IMR-90 (cell line): ENCODE results near the gene DCAF6. TPM values are rescaled to one million over a fixed set of nuclear protein-coding genes. Genes with fewer than 3 reads are reported as not detected.

ENCODE experiments used
- ATAC-seq: fragments of 200-7000 bp; cut with Tn5 transposase; 2 replicates; pipeline ENCODE4 v1.9.1; 2020; ENCODE audit warnings: low read depth, mild to moderate bottlenecking, moderate library complexity
- BruUV-seq: library from RNA; stranded (reverse); fragments of 400-500 nt; replicated peaks from 2 replicates; lab custom pipeline; 2021; lab: Mats Ljungman, UMichigan
- CTCF ChIA-PET: fragments of 300-600 bp; formaldehyde crosslinking; extraction: SDS; loops from one replicate; lab custom pipeline; 2021; ENCODE audit warnings: antibody characterized with exemption; lab: Yijun Ruan, JAX
- POLR2A ChIA-PET: fragments of 300-600 bp; sonication (Branson Sonifier 250); formaldehyde crosslinking; loops from one replicate; lab custom pipeline; 2022; ENCODE audit warnings: antibody characterized with exemption; ENCODE audit not compliant: unreplicated experiment; lab: Charles Lee
- DNase-seq: peaks from one replicate; pipeline ENCODE4 v3.0.0; 2013
- H2AFZ ChIP-seq: replicated peaks from 2 replicates; pipeline ENCODE3; 2013; ENCODE audit warnings: low read length, mild to moderate bottlenecking; ENCODE audit not compliant: poor library complexity
- H2AK5ac ChIP-seq: 2 replicates; pipeline ENCODE4 v1.6.1; 2013; ENCODE audit warnings: low read depth, low read length, inconsistent platforms
- H2AK9ac ChIP-seq: replicated peaks from 2 replicates; pipeline ENCODE3; 2013; ENCODE audit warnings: mild to moderate bottlenecking, low read depth, low read length, moderate library complexity; ENCODE audit not compliant: poor library complexity
- H2BK120ac ChIP-seq: 2 replicates; pipeline ENCODE4 v1.6.1; 2013; ENCODE audit warnings: low read depth, low read length, inconsistent platforms
- H2BK15ac ChIP-seq: 3 replicates; pipeline ENCODE4 v1.6.1; 2013; ENCODE audit warnings: low read depth, low read length, inconsistent platforms
- H2BK20ac ChIP-seq: 2 replicates; pipeline ENCODE4 v1.6.1; 2013; ENCODE audit warnings: low read depth, mild to moderate bottlenecking, inconsistent platforms, low read length, moderate library complexity
- H2BK5ac ChIP-seq: 2 replicates; pipeline ENCODE4 v1.6.1; 2013; ENCODE audit warnings: mild to moderate bottlenecking, low read depth, low read length, inconsistent platforms; ENCODE audit not compliant: poor library complexity, severe bottlenecking
- H3K14ac ChIP-seq: replicated peaks from 2 replicates; pipeline ENCODE4 v1.6.1; 2013; ENCODE audit warnings: low read depth, low read length, inconsistent platforms
- H3K18ac ChIP-seq: 2 replicates; pipeline ENCODE4 v1.6.1; 2013; ENCODE audit warnings: low read depth, low read length, control low read depth
- H3K23ac ChIP-seq: 2 replicates; pipeline ENCODE4 v1.6.1; 2013; ENCODE audit warnings: low read depth, low read length, inconsistent platforms
- H3K27ac ChIP-seq: 2 replicates; pipeline ENCODE4 v1.5.1; 2013; ENCODE audit warnings: mild to moderate bottlenecking, control low read depth, low read length; ENCODE audit not compliant: insufficient read depth
- H3K27me3 ChIP-seq: 2 replicates; pipeline ENCODE4 v1.6.1; 2013; ENCODE audit warnings: low read length; ENCODE audit not compliant: control insufficient read depth, insufficient read depth
- H3K36me3 ChIP-seq: 2 replicates; pipeline ENCODE4 v1.6.1; 2013; ENCODE audit warnings: low read length, mixed read lengths; ENCODE audit not compliant: control insufficient read depth, insufficient read depth
- H3K4ac ChIP-seq: 2 replicates; pipeline ENCODE4 v1.6.1; 2013; ENCODE audit warnings: low read depth, low read length, inconsistent platforms
- H3K4me1 ChIP-seq: 2 replicates; pipeline ENCODE4 v1.6.1; 2013; ENCODE audit warnings: low read length, mixed read lengths; ENCODE audit not compliant: control insufficient read depth, insufficient read depth
- H3K4me2 ChIP-seq: 2 replicates; pipeline ENCODE4 v1.6.1; 2013; ENCODE audit warnings: low read depth, mild to moderate bottlenecking, control low read depth, low read length, moderate library complexity
- H3K4me3 ChIP-seq: 2 replicates; pipeline ENCODE4 v1.5.1; 2013; ENCODE audit warnings: low read depth, mild to moderate bottlenecking, control low read depth, low read length, moderate library complexity; ENCODE audit not compliant: insufficient read depth
- H3K56ac ChIP-seq: 2 replicates; pipeline ENCODE4 v1.6.1; 2013; ENCODE audit warnings: low read length, inconsistent platforms; ENCODE audit not compliant: insufficient read depth; ENCODE audit errors: extremely low read depth
- H3K79me1 ChIP-seq, 2 experiments: 2 replicates each; pipeline ENCODE4 v1.6.1; 2013; ENCODE audit warnings: low read length in 2 of 2, inconsistent platforms in 1 of 2, low read depth in 1 of 2
- H3K9ac ChIP-seq: 2 replicates; pipeline ENCODE4 v1.6.1; 2013; ENCODE audit warnings: low read depth, low read length, control low read depth
- H3K9me1 ChIP-seq: 2 replicates; pipeline ENCODE4 v1.6.1; 2013; ENCODE audit warnings: low read length, inconsistent platforms; ENCODE audit not compliant: insufficient read depth
- H3K9me3 ChIP-seq: 2 replicates; pipeline ENCODE4 v1.6.1; 2013; ENCODE audit warnings: low read length; ENCODE audit not compliant: control insufficient read depth, insufficient read depth
- H4K20me1 ChIP-seq: 2 replicates; pipeline ENCODE4 v1.6.1; 2013; ENCODE audit warnings: low read length, inconsistent platforms; ENCODE audit not compliant: insufficient read depth
- H4K5ac ChIP-seq: 2 replicates; pipeline ENCODE4 v1.6.1; 2013; ENCODE audit warnings: mild to moderate bottlenecking, low read depth, low read length, control low read depth
- H4K8ac ChIP-seq, 2 experiments: 2 replicates each; pipeline ENCODE4 v1.6.1; 2013; ENCODE audit warnings: low read depth in 2 of 2, low read length in 2 of 2, control low read depth in 1 of 2, inconsistent platforms in 1 of 2
- H4K91ac ChIP-seq: 2 replicates; pipeline ENCODE4 v1.6.1; 2013; ENCODE audit warnings: low read depth, low read length, inconsistent platforms; ENCODE audit not compliant: insufficient read depth
- BHLHE40 ChIP-seq: fragments of 150-350 bp; IDR thresholded peaks from 2 replicates; pipeline ENCODE4 v1.6.1; 2016; ENCODE audit warnings: mild to moderate bottlenecking, low read depth, low read length
- CEBPB ChIP-seq: IDR thresholded peaks from 2 replicates; pipeline ENCODE4 v1.6.1; 2012; ENCODE audit warnings: low read depth, low read length, improper control_type of control experiment
- CHD1 ChIP-seq: IDR thresholded peaks from 2 replicates; pipeline ENCODE4 v1.6.1; 2012; ENCODE audit warnings: low read depth, low read length, improper control_type of control experiment
- FOS ChIP-seq: fragments of 150-350 bp; IDR thresholded peaks from 2 replicates; pipeline ENCODE4 v1.6.1; 2016; ENCODE audit warnings: low read depth, low read length
- MAFK ChIP-seq: IDR thresholded peaks from 2 replicates; pipeline ENCODE4 v1.6.1; 2012; ENCODE audit warnings: low read depth, low read length, improper control_type of control experiment
- MAZ ChIP-seq: IDR thresholded peaks from 2 replicates; pipeline ENCODE4 v1.6.1; 2012; ENCODE audit warnings: low read depth, mild to moderate bottlenecking, low read length, improper control_type of control experiment, moderate library complexity, borderline replicate concordance
- MXI1 ChIP-seq: IDR thresholded peaks from 2 replicates; pipeline ENCODE4 v1.6.1; 2012; ENCODE audit warnings: low read depth, mild to moderate bottlenecking, low read length, moderate library complexity, borderline replicate concordance
- NFE2L2 ChIP-seq: fragments of 150-350 bp; IDR thresholded peaks from 2 replicates; pipeline ENCODE4 v1.6.1; 2016; ENCODE audit warnings: low read depth, mild to moderate bottlenecking, low read length
- POLR2A ChIP-seq: IDR thresholded peaks from 2 replicates; pipeline ENCODE4 v1.6.1; 2012; ENCODE audit warnings: mild to moderate bottlenecking, low read depth, low read length
- RAD21 ChIP-seq: IDR thresholded peaks from 2 replicates; pipeline ENCODE4 v1.6.1; 2012; ENCODE audit warnings: low read length, improper control_type of control experiment
- RCOR1 ChIP-seq: IDR thresholded peaks from 2 replicates; pipeline ENCODE4 v1.6.1; 2012; ENCODE audit warnings: mild to moderate bottlenecking, low read length, improper control_type of control experiment; ENCODE audit not compliant: insufficient replicate concordance
- RFX5 ChIP-seq: IDR thresholded peaks from 2 replicates; pipeline ENCODE4 v1.8.0; 2012; ENCODE audit warnings: low read depth, mild to moderate bottlenecking, low read length, moderate library complexity
- WGBS, 2 experiments: methylation state at CpG; one replicate each; pipeline versions ENCODE4 v1.1.5 to v1.1.7; 2013; ENCODE audit warnings: missing lambda C conversion rate in 2 of 2; ENCODE audit not compliant: insufficient read length in 1 of 2; ENCODE audit errors: extremely low coverage in 2 of 2; 5-methylcytosine and 5-hydroxymethylcytosine counted together
- dilution Hi-C: fragments of 300-500 bp; cut with HindIII; formaldehyde crosslinking; loops from one replicate; pipeline ENCODE4 v1.14.3; 2018; ENCODE audit warnings: low sequenced_read_pairs; ENCODE audit not compliant: unreplicated experiment
- in situ Hi-C: fragments of 300-500 bp; cut with MboI; formaldehyde crosslinking; loops from 3 replicates; pipeline ENCODE4 v1.14.3; 2019; ENCODE audit warnings: low sequenced_read_pairs, inconsistent platforms, mixed read lengths
- intact Hi-C: fragments of 100-400 bp; cut with micrococcal nuclease; formaldehyde crosslinking; loops from 2 replicates; pipeline ENCODE4 v1.10.0; 2022
- polyA plus RNA-seq, 3 experiments: library from polyadenylated mRNA; depleted of rRNA; stranded (reverse); fragments of >200 nt; gene quantifications; 2 replicates each; pipeline ENCODE4 v1.2.3, GENCODE V29; 2012; ENCODE audit warnings: low replicate concordance in 1 of 3
- total RNA-seq: library from RNA; depleted of rRNA; stranded (reverse); fragments of >200 nt; gene quantifications from 2 replicates; pipeline ENCODE4 v1.2.3, GENCODE V29; 2012
- TF ChIP-seq, protein P1 (sequence below): fragments of 150-350 bp; IDR thresholded peaks from 2 replicates; pipeline ENCODE4 v1.6.1; 2017; ENCODE audit warnings: mild to moderate bottlenecking, antibody characterized with exemption, low read length, low read depth
- TF ChIP-seq, protein P2 (sequence below): conservative IDR thresholded peaks from 2 replicates; pipeline ENCODE4 v1.5.1; 2012; ENCODE audit warnings: mild to moderate bottlenecking, low read depth, low read length, improper control_type of control experiment

The DCAF6 gene
- total and polyA plus RNA-seq, 2 of the 4 experiments (the other 2 are of a cell fraction), result 60.4 to 88.7 TPM

DNA sequence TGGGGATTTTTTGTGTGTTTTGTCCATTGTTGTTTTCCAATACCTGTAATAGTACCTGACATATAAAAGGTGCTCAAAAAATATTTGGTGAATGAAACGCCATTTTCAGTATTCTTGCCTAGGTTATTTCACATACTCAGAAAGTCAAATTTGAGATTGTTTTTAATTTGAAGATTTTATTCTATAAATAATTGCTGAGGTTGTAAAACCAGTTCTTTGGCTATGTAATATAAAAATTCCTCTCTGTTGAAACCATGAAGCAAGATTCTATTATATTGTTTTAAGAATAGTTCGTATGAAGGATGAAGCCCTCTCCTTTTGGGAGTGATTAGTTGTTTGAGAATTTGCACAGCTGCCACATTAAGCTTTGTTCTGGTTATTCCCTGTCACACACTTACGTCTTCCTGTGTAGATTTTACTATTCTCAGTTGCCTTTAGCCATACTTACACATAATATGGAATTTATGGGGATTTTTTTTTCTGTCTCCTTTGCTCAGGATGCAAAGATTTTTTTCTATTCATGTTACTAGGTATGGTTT lies 60.6 kb downstream of the DCAF6 start:
- Histone ChIP-seq H3K27me3 (no peaks in the 10 kb centered on the region), H3K79me1 (peaks cover 18 to 26% of the 10 kb centered on the region in 2 experiments), H4K20me1 (no peaks in the 10 kb centered on the region), H2BK5ac (no peak overlapping the region), H3K9ac (no peak overlapping the region), H3K14ac (no peak overlapping the region), H3K9me3 (no peaks in the 10 kb centered on the region), H4K91ac (no peak overlapping the region), H2AK5ac (no peak overlapping the region), H3K4me3 (no peak overlapping the region), H3K9me1 (no peaks in the 10 kb centered on the region; the same call in 1 of the 2 replicates), H4K5ac (no peak overlapping the region), H3K23ac (no peak overlapping the region), H3K4ac (no peak overlapping the region), H2BK120ac (no peak overlapping the region), H2BK15ac (no peak overlapping the region), H2AFZ (no peak overlapping the region), H4K8ac (no peak overlapping the region), H3K4me2 (no peak overlapping the region), H3K36me3 (peaks cover 9% of the 10 kb centered on the region), H3K56ac (no peak overlapping the region), H2BK20ac (no peak overlapping the region), H3K18ac (no peak overlapping the region), H2AK9ac (no peak overlapping the region), H3K4me1 (no peaks in the 10 kb centered on the region), H3K27ac (no peak overlapping the region)
- WGBS, 2 experiments, result no CpG with 5 or more reads among the region's 3 CpGs
- TF ChIP-seq FOS, result no peak
- TF ChIP-seq RCOR1, result no peak
- no peak for TF ChIP-seq MXI1
- no peak for TF ChIP-seq RAD21
- TF ChIP-seq, protein P1, sequence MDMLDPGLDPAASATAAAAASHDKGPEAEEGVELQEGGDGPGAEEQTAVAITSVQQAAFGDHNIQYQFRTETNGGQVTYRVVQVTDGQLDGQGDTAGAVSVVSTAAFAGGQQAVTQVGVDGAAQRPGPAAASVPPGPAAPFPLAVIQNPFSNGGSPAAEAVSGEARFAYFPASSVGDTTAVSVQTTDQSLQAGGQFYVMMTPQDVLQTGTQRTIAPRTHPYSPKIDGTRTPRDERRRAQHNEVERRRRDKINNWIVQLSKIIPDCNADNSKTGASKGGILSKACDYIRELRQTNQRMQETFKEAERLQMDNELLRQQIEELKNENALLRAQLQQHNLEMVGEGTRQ, result no peak
- TF ChIP-seq NFE2L2, result no peak
- no peak for TF ChIP-seq MAFK
- no peak for TF ChIP-seq RFX5
- TF ChIP-seq, protein P2, sequence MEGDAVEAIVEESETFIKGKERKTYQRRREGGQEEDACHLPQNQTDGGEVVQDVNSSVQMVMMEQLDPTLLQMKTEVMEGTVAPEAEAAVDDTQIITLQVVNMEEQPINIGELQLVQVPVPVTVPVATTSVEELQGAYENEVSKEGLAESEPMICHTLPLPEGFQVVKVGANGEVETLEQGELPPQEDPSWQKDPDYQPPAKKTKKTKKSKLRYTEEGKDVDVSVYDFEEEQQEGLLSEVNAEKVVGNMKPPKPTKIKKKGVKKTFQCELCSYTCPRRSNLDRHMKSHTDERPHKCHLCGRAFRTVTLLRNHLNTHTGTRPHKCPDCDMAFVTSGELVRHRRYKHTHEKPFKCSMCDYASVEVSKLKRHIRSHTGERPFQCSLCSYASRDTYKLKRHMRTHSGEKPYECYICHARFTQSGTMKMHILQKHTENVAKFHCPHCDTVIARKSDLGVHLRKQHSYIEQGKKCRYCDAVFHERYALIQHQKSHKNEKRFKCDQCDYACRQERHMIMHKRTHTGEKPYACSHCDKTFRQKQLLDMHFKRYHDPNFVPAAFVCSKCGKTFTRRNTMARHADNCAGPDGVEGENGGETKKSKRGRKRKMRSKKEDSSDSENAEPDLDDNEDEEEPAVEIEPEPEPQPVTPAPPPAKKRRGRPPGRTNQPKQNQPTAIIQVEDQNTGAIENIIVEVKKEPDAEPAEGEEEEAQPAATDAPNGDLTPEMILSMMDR, result no peak
- TF ChIP-seq MAZ, result no peak
- no peak for TF ChIP-seq BHLHE40
- TF ChIP-seq CEBPB, result no peak
- no peak for TF ChIP-seq POLR2A
- no peak for TF ChIP-seq CHD1
- in situ Hi-C loops, result no loop called here
- intact Hi-C loops, result no loop called here
- CTCF ChIA-PET, result no interaction called here
- POLR2A ChIA-PET, result no interaction called here
- DNase-seq (no peak), ATAC-seq (no peak)
- BruUV-seq, result no TSS peak
- dilution Hi-C loops, result no loop called here
